Neural progenitor cell (in vitro differentiated cells): Measurements from ENCODE around the gene ATP10D. TPM values are rescaled to one million over a fixed set of nuclear protein-coding genes. Genes with fewer than 3 reads are reported as not detected.

Experiments used
- DNase-seq: peaks from one replicate; pipeline ENCODE4 v3.0.0-alpha.2; 2016; ENCODE audit warnings: low spot score
- H2AFZ ChIP-seq: fragments of 200-600 bp; sonication (generic); replicated peaks from 2 replicates; pipeline ENCODE4 v1.6.1; 2016; ENCODE audit warnings: antibody characterized with exemption
- H3F3A ChIP-seq: fragments of 200-600 bp; sonication (generic); 2 replicates; pipeline ENCODE4 v1.6.1; 2016; ENCODE audit warnings: antibody characterized with exemption, low read depth
- H3K27ac ChIP-seq: fragments of 200-600 bp; sonication (generic); 2 replicates; pipeline ENCODE4 v1.5.1; 2016; ENCODE audit warnings: mild to moderate bottlenecking
- H3K27me3 ChIP-seq: fragments of 200-600 bp; sonication (generic); 2 replicates; pipeline ENCODE4 v1.6.1; 2016; ENCODE audit warnings: mild to moderate bottlenecking, moderate library complexity
- H3K36me3 ChIP-seq: fragments of 200-600 bp; sonication (generic); 2 replicates; pipeline ENCODE4 v1.5.1; 2016
- H3K4me1 ChIP-seq: fragments of 200-600 bp; sonication (generic); 2 replicates; pipeline ENCODE4 v1.6.1; 2016; ENCODE audit warnings: mixed run types
- H3K4me2 ChIP-seq: fragments of 200-600 bp; sonication (generic); 2 replicates; pipeline ENCODE4 v1.6.1; 2016
- H3K4me3 ChIP-seq: fragments of 200-600 bp; sonication (generic); 2 replicates; pipeline ENCODE4 v1.5.1; 2016
- H3K79me2 ChIP-seq: fragments of 200-600 bp; sonication (generic); 2 replicates; pipeline ENCODE4 v1.6.1; 2016; ENCODE audit warnings: low read depth
- H3K9ac ChIP-seq: fragments of 200-600 bp; sonication (generic); 2 replicates; pipeline ENCODE4 v1.6.1; 2016
- H3K9me3 ChIP-seq: fragments of 200-600 bp; sonication (generic); 2 replicates; pipeline ENCODE4 v1.5.1; 2016; ENCODE audit warnings: low read depth
- H4K20me1 ChIP-seq: fragments of 200-600 bp; sonication (generic); 2 replicates; pipeline ENCODE4 v1.6.1; 2016; ENCODE audit warnings: low read depth
- H3K27ac Mint-ChIP-seq: 3 replicates; pipeline ENCODE4 v1.8.0; 2021; ENCODE audit warnings: mixed read lengths
- H3K27me3 Mint-ChIP-seq: 2 replicates; pipeline ENCODE4 v1.8.0; 2022; ENCODE audit warnings: low read depth, mild to moderate bottlenecking, inconsistent platforms, moderate library complexity, mixed read lengths; ENCODE audit not compliant: insufficient read depth
- H3K36me3 Mint-ChIP-seq: 3 replicates; pipeline ENCODE4 v1.8.0; 2021; ENCODE audit warnings: mixed read lengths
- H3K4me1 Mint-ChIP-seq: 3 replicates; pipeline ENCODE4 v1.8.0; 2021; ENCODE audit warnings: mixed read lengths
- H3K4me3 Mint-ChIP-seq: 3 replicates; pipeline ENCODE4 v1.8.0; 2021; ENCODE audit warnings: mild to moderate bottlenecking, moderate library complexity, mixed read lengths
- H3K9me3 Mint-ChIP-seq: 3 replicates; pipeline ENCODE4 v1.8.0; 2020; ENCODE audit warnings: mixed read lengths
- CTCF ChIP-seq: fragments of 200-600 bp; sonication (generic); IDR thresholded peaks from 2 replicates; pipeline ENCODE4 v1.5.1; 2017; ENCODE audit warnings: antibody characterized with exemption, mild to moderate bottlenecking
- EZH2 ChIP-seq: fragments of 200-600 bp; sonication (generic); IDR thresholded peaks from 2 replicates; pipeline ENCODE4 v1.6.1; 2017; ENCODE audit warnings: antibody characterized with exemption, mild to moderate bottlenecking, moderate library complexity
- EZH2phosphoT487 ChIP-seq: fragments of 200-600 bp; sonication (generic); IDR thresholded peaks from 2 replicates; pipeline ENCODE4 v1.6.1; 2017; ENCODE audit warnings: antibody characterized with exemption
- total RNA-seq: library from RNA; depleted of rRNA; stranded (reverse); fragments of >200 nt; gene quantifications from 2 replicates; pipeline ENCODE4 v1.2.3, GENCODE V29; 2015; ENCODE audit warnings: low replicate concordance

The ATP10D gene
- total RNA-seq, 1 donor from 2014 or later: 8.1 TPM

- Histone ChIP-seq H3K27me3 (no peaks in the 10 kb centered on the region), H2AFZ (no peak overlapping the region), H3K4me1 (peaks cover 4% of the 10 kb centered on the region), H3K79me2 (peaks cover 23% of the 10 kb centered on the region), H4K20me1 (peaks cover 4% of the 10 kb centered on the region), H3K4me3 (no peak overlapping the region), H3K9ac (no peak overlapping the region), H3F3A (peaks cover 8% of the 10 kb centered on the region), H3K4me2 (no peak overlapping the region), H3K36me3 (peaks cover 1% of the 10 kb centered on the region), H3K9me3 (no peaks in the 10 kb centered on the region), H3K27ac (no peak overlapping the region)
- no peak overlapping the region for H3K27ac Mint-ChIP-seq
- H3K4me1 Mint-ChIP-seq: peaks cover 24% of the 10 kb centered on the region
- TF ChIP-seq CTCF: no peak
- TF ChIP-seq EZH2: no peak
- no peak for TF ChIP-seq EZH2phosphoT487
- no peaks in the 10 kb centered on the region for H3K27me3 Mint-ChIP-seq
- no peaks in the 10 kb centered on the region for H3K36me3 Mint-ChIP-seq
- no peak overlapping the region for H3K4me3 Mint-ChIP-seq
- no peak for DNase-seq
- no peaks in the 10 kb centered on the region for H3K9me3 Mint-ChIP-seq
Observed at GRCh38 chr4:47465004-47465403, 20.1 kb upstream of the ATP10D start.

- H3K79me2 ChIP-seq: peaks cover 17% of the 10 kb centered on the region
- Mint-ChIP-seq H3K4me3 (no peak overlapping the region), H3K36me3 (no peaks in the 10 kb centered on the region), H3K27ac (no peak overlapping the region), H3K4me1 (peaks cover 20% of the 10 kb centered on the region), H3K27me3 (no peaks in the 10 kb centered on the region), H3K9me3 (no peaks in the 10 kb centered on the region)
- no peak overlapping the region for H2AFZ ChIP-seq
- DNase-seq: no peak
- H3F3A ChIP-seq: peaks cover 8% of the 10 kb centered on the region
- TF ChIP-seq EZH2phosphoT487 (no peak), EZH2 (no peak), CTCF (no peak)
- peaks cover 7% of the 10 kb centered on the region for H3K4me1 ChIP-seq
- no peaks in the 10 kb centered on the region for H3K27me3 ChIP-seq
- peaks cover 4% of the 10 kb centered on the region for H4K20me1 ChIP-seq
- no peak overlapping the region for H3K9ac ChIP-seq
- no peak overlapping the region for H3K27ac ChIP-seq
- H3K4me2 ChIP-seq: no peak overlapping the region
- no peak overlapping the region for H3K4me3 ChIP-seq
- no peaks in the 10 kb centered on the region for H3K9me3 ChIP-seq
- H3K36me3 ChIP-seq: no peaks in the 10 kb centered on the region
Observed at GRCh38 chr4:47466056-47466785, 18.9 kb upstream of the ATP10D start.

GRCh38 chr4:47468706-47469365, 16.2 kb upstream of the ATP10D start:
- Histone ChIP-seq H3K27me3 (no peaks in the 10 kb centered on the region), H3K36me3 (no peaks in the 10 kb centered on the region), H3K9ac (no peak overlapping the region), H3K4me3 (no peak overlapping the region), H4K20me1 (no peaks in the 10 kb centered on the region), H3K27ac (no peak overlapping the region), H3K4me2 (no peak overlapping the region), H3K79me2 (no peaks in the 10 kb centered on the region), H2AFZ (no peak overlapping the region), H3F3A (no peaks in the 10 kb centered on the region), H3K9me3 (no peaks in the 10 kb centered on the region), H3K4me1 (peaks cover 17% of the 10 kb centered on the region)
- Mint-ChIP-seq H3K9me3 (no peaks in the 10 kb centered on the region), H3K4me3 (no peak overlapping the region), H3K36me3 (no peaks in the 10 kb centered on the region), H3K4me1 (peaks cover 11% of the 10 kb centered on the region), H3K27me3 (no peaks in the 10 kb centered on the region), H3K27ac (no peak overlapping the region)
- TF ChIP-seq CTCF (no peak), EZH2 (no peak), EZH2phosphoT487 (no peak)
- no peak for DNase-seq
